CD4-positive, alpha-beta T cell (primary cell): ENCODE results near the gene SCIMP. TPM values are rescaled to one million over a fixed set of nuclear protein-coding genes. Genes with fewer than 3 reads are reported as not detected.
"Not testable (repeated sequence)": the region's sequence is repeated elsewhere in the genome, so short reads cannot be mapped to it uniquely, and the experiment has no call there.

Experiments used
- ATAC-seq: fragments of 200-7000 bp; cut with Tn5 transposase; one replicate; pipeline ENCODE4 v1.10.0; 2022; ENCODE audit warnings: mild to moderate bottlenecking; ENCODE audit not compliant: poor library complexity
- CTCF ChIA-PET: fragments of 350-600 bp; sonication (Branson Sonifier 250); formaldehyde crosslinking; loops from one replicate; lab custom pipeline; 2021; ENCODE audit warnings: antibody characterized with exemption, inconsistent platforms; lab: Charles Lee
- POLR2A ChIA-PET: fragments of 350-600 bp; sonication (Branson Sonifier 250); formaldehyde crosslinking; loops from one replicate; lab custom pipeline; 2021; ENCODE audit warnings: antibody characterized with exemption, inconsistent platforms; lab: Charles Lee
- DNase-seq, 14 experiments: peaks; one replicate each; pipeline ENCODE4 v3.0.0-alpha.2; 2013 to 2020; ENCODE audit warnings: mixed read lengths in 2 of 14
- H3K27ac ChIP-seq, 2 donors: one replicate each; pipeline versions ENCODE4 v1.5.1 to v1.7.0; 2013; ENCODE audit warnings: low read length in 2 of 2, low read depth in 1 of 2, mild to moderate bottlenecking in 1 of 2
- H3K27me3 ChIP-seq, 2 experiments: 1 replicate in 1 of 2; 2 replicates in 1 of 2; pipeline versions ENCODE4 v1.6.1 to v1.7.0; 2013; ENCODE audit warnings: low read length in 2 of 2, control low read depth in 1 of 2, mild to moderate bottlenecking in 1 of 2, moderate library complexity in 1 of 2; ENCODE audit not compliant: insufficient read depth in 2 of 2, control insufficient read depth in 1 of 2
- H3K36me3 ChIP-seq: one replicate; pipeline ENCODE4 v1.6.1; 2013; ENCODE audit warnings: low read length, control low read depth; ENCODE audit not compliant: insufficient read depth
- H3K4me1 ChIP-seq: one replicate; pipeline ENCODE4 v1.6.1; 2013; ENCODE audit warnings: low read length, control low read depth; ENCODE audit not compliant: insufficient read depth
- H3K4me3 ChIP-seq: one replicate; pipeline ENCODE4 v1.5.1; 2013; ENCODE audit warnings: mild to moderate bottlenecking, low read length, moderate library complexity
- H3K9me3 ChIP-seq, 2 experiments: 1 replicate in 1 of 2; 2 replicates in 1 of 2; pipeline versions ENCODE4 v1.6.1 to v1.7.0; 2013; ENCODE audit warnings: low read length in 2 of 2, mild to moderate bottlenecking in 2 of 2, control low read depth in 1 of 2, moderate library complexity in 1 of 2; ENCODE audit not compliant: control insufficient read depth in 1 of 2, insufficient read depth in 1 of 2
- H3K27ac Mint-ChIP-seq: one replicate; pipeline ENCODE4 v1.8.0; 2020; ENCODE audit warnings: mixed read lengths
- H3K27me3 Mint-ChIP-seq: one replicate; pipeline ENCODE4 v1.8.0; 2021; ENCODE audit warnings: mixed read lengths
- H3K36me3 Mint-ChIP-seq: one replicate; pipeline ENCODE4 v1.8.0; 2021; ENCODE audit warnings: low read depth, mixed read lengths
- H3K4me1 Mint-ChIP-seq: one replicate; pipeline ENCODE4 v1.8.0; 2021; ENCODE audit warnings: low read depth, mixed read lengths
- H3K4me3 Mint-ChIP-seq: one replicate; pipeline ENCODE4 v1.8.0; 2020; ENCODE audit warnings: mild to moderate bottlenecking, mixed read lengths
- H3K9me3 Mint-ChIP-seq: one replicate; pipeline ENCODE4 v1.8.0; 2020; ENCODE audit warnings: mixed read lengths
- intact Hi-C, 2 experiments: fragments of 100-400 bp; cut with DNase I in 1 of 2; cut with micrococcal nuclease in 1 of 2; formaldehyde crosslinking; loops; one replicate each; pipeline versions ENCODE4 v1.15.1 to v1.9.0; 2023 to 2025; cut with DNase I, micrococcal nuclease
- total RNA-seq, 174 experiments: library from RNA in 2 of 174; stranded (reverse) in 2 of 174; gene quantifications; one replicate each; pipeline ENCODE4 v1.2.3 and lab custom pipeline; 2021 to 2026
- TF ChIP-seq, protein P1 (sequence below): fragments of 200-600 bp; IDR thresholded peaks from one replicate; pipeline ENCODE4 v1.8.0; 2022; ENCODE audit warnings: antibody characterized with exemption, mild to moderate bottlenecking

SCIMP gene
- total RNA-seq, 2 experiments from 2014 or later: 0.31 to 0.47 TPM

- POLR2A ChIA-PET: interaction anchor here (0.6 kb wide), 2 partner anchors 40 to 222 kb away, joined by 3 to 4 read pairs; no protein-coding TSS in a partner anchor
- no peak overlapping the region for H3K4me3 ChIP-seq
- peak; percentile 21 for ATAC-seq
- peaks cover 10% of the 10 kb centered on the region for H3K4me1 Mint-ChIP-seq
- H3K4me1 ChIP-seq: peaks cover 11% of the 10 kb centered on the region
- no peaks in the 10 kb centered on the region for H3K27me3 ChIP-seq
- no peak overlapping the region for H3K4me3 Mint-ChIP-seq
- H3K9me3 ChIP-seq: no peaks in the 10 kb centered on the region
- no peak for DNase-seq
- CTCF ChIA-PET: interaction anchor here (0.7 to 1.5 kb wide), 7 partner anchors 18 to 713 kb away, joined by 3 to 5 read pairs (median 3); partner anchors contain the start of gene C1QBP
- no peaks in the 10 kb centered on the region for H3K36me3 ChIP-seq
- intact Hi-C loops: loop anchor here (1.0 to 10.0 kb wide), 5 partner anchors 33 to 1176 kb away; partner anchors contain the start of genes C1QBP (in 1 of the 2) and RABEP1 (in 1 of the 2)
- H3K36me3 Mint-ChIP-seq: no peaks in the 10 kb centered on the region
- H3K9me3 Mint-ChIP-seq: no peaks in the 10 kb centered on the region
- TF ChIP-seq, protein P1, sequence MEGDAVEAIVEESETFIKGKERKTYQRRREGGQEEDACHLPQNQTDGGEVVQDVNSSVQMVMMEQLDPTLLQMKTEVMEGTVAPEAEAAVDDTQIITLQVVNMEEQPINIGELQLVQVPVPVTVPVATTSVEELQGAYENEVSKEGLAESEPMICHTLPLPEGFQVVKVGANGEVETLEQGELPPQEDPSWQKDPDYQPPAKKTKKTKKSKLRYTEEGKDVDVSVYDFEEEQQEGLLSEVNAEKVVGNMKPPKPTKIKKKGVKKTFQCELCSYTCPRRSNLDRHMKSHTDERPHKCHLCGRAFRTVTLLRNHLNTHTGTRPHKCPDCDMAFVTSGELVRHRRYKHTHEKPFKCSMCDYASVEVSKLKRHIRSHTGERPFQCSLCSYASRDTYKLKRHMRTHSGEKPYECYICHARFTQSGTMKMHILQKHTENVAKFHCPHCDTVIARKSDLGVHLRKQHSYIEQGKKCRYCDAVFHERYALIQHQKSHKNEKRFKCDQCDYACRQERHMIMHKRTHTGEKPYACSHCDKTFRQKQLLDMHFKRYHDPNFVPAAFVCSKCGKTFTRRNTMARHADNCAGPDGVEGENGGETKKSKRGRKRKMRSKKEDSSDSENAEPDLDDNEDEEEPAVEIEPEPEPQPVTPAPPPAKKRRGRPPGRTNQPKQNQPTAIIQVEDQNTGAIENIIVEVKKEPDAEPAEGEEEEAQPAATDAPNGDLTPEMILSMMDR: no peak
- H3K27ac Mint-ChIP-seq: no peak overlapping the region
- no peaks in the 10 kb centered on the region for H3K27me3 Mint-ChIP-seq
- H3K27ac ChIP-seq: no peak overlapping the region
These were observed 14.3 kb upstream of the SCIMP start for GRCh38 chr17:5248821-5249479.

DNA sequence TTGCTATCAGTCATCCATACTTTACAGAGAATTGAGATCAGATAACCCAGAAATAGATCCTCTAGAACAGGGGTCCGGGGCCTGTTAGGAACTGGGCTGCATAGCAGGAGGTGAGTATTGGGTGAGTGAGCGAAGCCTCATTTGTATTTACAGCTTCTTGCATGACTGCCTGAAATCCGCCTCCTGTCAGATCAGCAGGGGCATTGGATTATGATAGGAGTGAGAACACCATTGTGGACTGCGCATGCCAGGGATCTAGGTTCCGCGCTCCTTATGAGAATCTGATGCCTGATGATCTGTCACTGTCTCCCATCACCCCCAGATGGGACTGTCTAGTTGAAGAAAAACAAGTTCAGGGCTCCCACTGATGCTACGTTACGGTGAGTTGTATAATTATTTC lies 13.0 kb upstream of the SCIMP start:
- ATAC-seq (no peak), DNase-seq (no peak)
- no peaks in the 10 kb centered on the region for H3K27me3 Mint-ChIP-seq
- intact Hi-C loops: loop anchor here (5.0 to 10.0 kb wide), 3 partner anchors 35 to 1177 kb away; partner anchors contain the start of gene RABEP1 (in 1 of the 2)
- ChIA-PET CTCF (interaction anchor here (0.8 to 1.5 kb wide), 2 partner anchors 50 to 192 kb away, joined by 3 to 4 read pairs; partner anchors contain the start of gene C1QBP), POLR2A (no interaction called here)
- Histone ChIP-seq H3K36me3 (no peaks in the 10 kb centered on the region), H3K27ac (no peak overlapping the region), H3K4me3 (no peak overlapping the region), H3K27me3 (no peaks in the 10 kb centered on the region), H3K9me3 (no peaks in the 10 kb centered on the region), H3K4me1 (peaks cover 21% of the 10 kb centered on the region)
- H3K9me3 Mint-ChIP-seq: no peaks in the 10 kb centered on the region
- H3K36me3 Mint-ChIP-seq: no peaks in the 10 kb centered on the region
- H3K4me1 Mint-ChIP-seq: peaks cover 19% of the 10 kb centered on the region
- no peak overlapping the region for H3K27ac Mint-ChIP-seq
- no peak overlapping the region for H3K4me3 Mint-ChIP-seq
- TF ChIP-seq, protein P1: no peak

- no peaks in the 10 kb centered on the region for H3K36me3 Mint-ChIP-seq
- peak overlapping the region; percentile 78 for H3K4me3 Mint-ChIP-seq
- ChIA-PET POLR2A (interaction anchor here (0.6 to 1.3 kb wide), 6 partner anchors 19 to 177 kb away, joined by 3 to 6 read pairs (median 3); partner anchors contain the start of genes NUP88, RPAIN and ZNF594), CTCF (no interaction called here)
- Histone ChIP-seq H3K4me1 (peaks cover 41% of the 10 kb centered on the region), H3K27me3 (no peaks in the 10 kb centered on the region), H3K27ac (peak overlapping the region; percentile 71), H3K4me3 (no peak overlapping the region), H3K9me3 (no peaks in the 10 kb centered on the region), H3K36me3 (no peaks in the 10 kb centered on the region)
- H3K9me3 Mint-ChIP-seq: no peaks in the 10 kb centered on the region
- DNase-seq (peak in 7 of 14 experiments; percentile 7 to 79 (median 42)), ATAC-seq (peak; percentile 96)
- no peaks in the 10 kb centered on the region for H3K27me3 Mint-ChIP-seq
- intact Hi-C loops: loop anchor here (5.0 to 10.0 kb wide), 2 partner anchors 40 to 1183 kb away; partner anchors contain the start of gene RABEP1 (in 1 of the 2)
- peaks cover 44% of the 10 kb centered on the region for H3K4me1 Mint-ChIP-seq
- H3K27ac Mint-ChIP-seq: peak overlapping the region; percentile 95
- TF ChIP-seq, protein P1: no peak
These were observed 7.4 kb upstream of the SCIMP start for GRCh38 chr17:5241861-5242671.

GRCh38 chr17:5239769-5240168 lies 5.1 kb upstream of the SCIMP start:
- ATAC-seq, H3K4me3 ChIP-seq, H3K9me3 ChIP-seq, H3K36me3 Mint-ChIP-seq, H3K4me3 Mint-ChIP-seq, H3K9me3 Mint-ChIP-seq, DNase-seq, CTCF ChIA-PET, H3K27me3 Mint-ChIP-seq, H3K27ac ChIP-seq, H3K27ac Mint-ChIP-seq, H3K27me3 ChIP-seq, POLR2A ChIA-PET, H3K36me3 ChIP-seq: not testable (repeated sequence)
- peaks cover 42% of the 10 kb centered on the region for H3K4me1 ChIP-seq
- peaks cover 48% of the 10 kb centered on the region for H3K4me1 Mint-ChIP-seq
- intact Hi-C loops: loop anchor here (5.0 to 10.0 kb wide), 2 partner anchors 43 to 1185 kb away; partner anchors contain the start of gene RABEP1 (in 1 of the 2)
